Measurements from ENCODE around the gene NYNRIN. TPM values are rescaled to one million over a fixed set of nuclear protein-coding genes. Genes with fewer than 3 reads are reported as not detected.

The NYNRIN gene
- total RNA-seq, 1 experiment from 2014 or later: 0.27 TPM

GRCh38 chr14:24362241-24362960 is 36.4 kb upstream of the NYNRIN start (continued):
- TF ChIP-seq EZH2 (IDR thresholded peaks at IDR 0.05) (no peak), YY1 (IDR thresholded peaks at IDR 0.05; ENCODE audit: extremely low read depth, insufficient replicate concordance, low read depth, low read length) (no peak), CBX3 (IDR thresholded peaks at IDR 0.05; ENCODE audit: low read depth) (no peak), ZNF274 (IDR thresholded peaks at IDR 0.05; ENCODE audit: low read depth, low read length) (no peak), ZFX (IDR thresholded peaks at IDR 0.05) (no peak)

- RAD21 ChIA-PET (ENCODE audit: low non-redundant PET in 1 of 2, low total read pairs in 2 of 2, uncharacterized antibody in 2 of 2, unreplicated experiment in 2 of 2): no interaction called here
- POLR2A ChIA-PET: interaction anchor here (0.7 kb wide), 1 partner anchor 11 kb away, joined by 3 read pairs; no protein-coding TSS in a partner anchor
- CTCF ChIA-PET: interaction anchor here (1.0 kb wide), 1 partner anchor 73 kb away, joined by 3 read pairs; no protein-coding TSS in a partner anchor
- Histone ChIP-seq H3K9me2 (ENCODE audit: insufficient read depth) (no peaks in the 10 kb centered on the region), H3K36me3 (ENCODE audit: control insufficient read depth in 1 of 2, insufficient read depth in 2 of 2, low read length in 2 of 2) (no peaks in the 10 kb centered on the region), H3K27me3 (ENCODE audit: insufficient read depth, low read length) (no peaks in the 10 kb centered on the region), H3K9ac (ENCODE audit: low read length) (no peak overlapping the region), H2AFZ (ENCODE audit: low read depth, low read length, poor library complexity, severe bottlenecking) (no peak overlapping the region), H3K4me2 (ENCODE audit: low read length) (no peak overlapping the region), H3K27ac (ENCODE audit: low read depth, low read length) (no peak overlapping the region), H3K79me2 (ENCODE audit: insufficient read depth, low read length) (no peaks in the 10 kb centered on the region), H3K4me3 (replicated peaks in 1 of 2; ENCODE audit: low read depth in 1 of 2, low read length in 2 of 2) (no peak overlapping the region), H4K20me1 (ENCODE audit: insufficient read depth) (no peaks in the 10 kb centered on the region), H3K9me3 (ENCODE audit: control insufficient read depth in 1 of 2, insufficient read depth in 1 of 2, low read depth in 1 of 2, low read length in 2 of 2) (no peaks in the 10 kb centered on the region), H3K4me1 (ENCODE audit: control insufficient read depth in 1 of 2, insufficient read depth in 2 of 2, low read length in 2 of 2) (peaks cover 15 to 33% of the 10 kb centered on the region in 2 experiments)
- intact Hi-C loops (cut with micrococcal nuclease): no loop called here
- no TSS peak for BruUV-seq (replicated peaks)
- ATAC-seq (no peak), DNase-seq (ENCODE audit: low read depth, low spot score) (no peak)
- TF ChIP-seq CBX3 (IDR thresholded peaks at IDR 0.05; ENCODE audit: low read depth): no peak
- TF ChIP-seq REST (IDR thresholded peaks at IDR 0.05; ENCODE audit: low read depth): no peak
- TF ChIP-seq YY1 (IDR thresholded peaks at IDR 0.05; ENCODE audit: extremely low read depth, insufficient replicate concordance, low read depth, low read length): no peak
- TF ChIP-seq MAX (IDR thresholded peaks at IDR 0.05): no peak
- no peak for TF ChIP-seq POLR2AphosphoS5 (IDR thresholded peaks at IDR 0.05; ENCODE audit: low read depth, low read length)
- no peak for TF ChIP-seq SP1 (IDR thresholded peaks at IDR 0.05; ENCODE audit: low read depth)
- TF ChIP-seq RAD21 (IDR thresholded peaks at IDR 0.05; ENCODE audit: low read depth): no peak
- TF ChIP-seq JUND (IDR thresholded peaks at IDR 0.05): no peak
- no peak for TF ChIP-seq ZFX (IDR thresholded peaks at IDR 0.05)
- TF ChIP-seq EZH2 (IDR thresholded peaks at IDR 0.05): no peak
Observed at GRCh38 chr14:24363401-24363800, 35.4 kb upstream of the NYNRIN start.

Data from HCT116 (cell line).